DOHH2 (cell line): Measurements from ENCODE around the gene UBE2N.

ENCODE experiments used
- CTCF ChIP-seq: fragments of 200-600 bp; sonication (generic); IDR thresholded peaks from one replicate; pipeline ENCODE4 v1.5.1; 2014; ENCODE audit warnings: antibody characterized with exemption, mild to moderate bottlenecking, low read depth, low read length; ENCODE audit not compliant: poor library complexity, severe bottlenecking
- EZH2phosphoT487 ChIP-seq: fragments of 200-600 bp; sonication (generic); IDR thresholded peaks from 2 replicates; pipeline ENCODE4 v1.6.1; 2017; ENCODE audit warnings: borderline replicate concordance, mild to moderate bottlenecking, antibody characterized with exemption, low read length, moderate library complexity, mixed read lengths

DNA sequence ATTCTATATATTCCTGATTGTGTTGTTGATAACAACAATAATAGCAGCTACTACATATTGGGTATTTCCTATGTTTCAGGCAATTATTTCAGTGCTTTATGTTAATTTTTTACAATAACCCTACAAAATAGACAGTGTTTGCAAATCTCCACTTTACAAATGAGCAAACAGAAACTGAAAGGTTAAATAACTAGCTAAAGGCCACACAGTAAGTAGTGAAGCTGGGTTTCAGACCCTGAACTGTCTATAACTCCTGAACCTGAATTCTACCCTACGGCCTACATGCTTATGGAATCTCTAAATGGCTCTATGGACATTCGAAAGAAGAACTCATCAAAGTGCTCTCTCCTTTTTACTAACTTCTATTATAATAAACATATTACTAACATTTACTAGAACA lies 83.7 kb downstream of the UBE2N start:
- TF ChIP-seq EZH2phosphoT487: no peak
- TF ChIP-seq CTCF: no peak
